Smooth muscle cell of the brain vasculature (primary cell): ENCODE data around the gene LRRC10.
A peak's percentile ranks its signal among the peaks of the same experiment; 100 is the strongest.
"Not testable (repeated sequence)": the region's sequence is repeated elsewhere in the genome, so short reads cannot be mapped to it uniquely, and the experiment has no call there.

Experiments used
- DNase-seq: peaks from one replicate; pipeline ENCODE4 v3.0.0-alpha.2; 2012; ENCODE audit warnings: low read depth, low spot score

LRRC10 gene

GRCh38 chr12:69619050-69619449 is 8.3 kb upstream of the LRRC10 start:
- no peak for DNase-seq

GRCh38 chr12:69616025-69616424 is 5.3 kb upstream of the LRRC10 start:
- no peak for DNase-seq

- no peak for DNase-seq
Measured at GRCh38 chr12:69613351-69613750, 2.6 kb upstream of the LRRC10 start.

- no peak for DNase-seq
Measured at GRCh38 chr12:69610126-69610525, 581 bp downstream of the LRRC10 start.

- DNase-seq = no peak
Measured at GRCh38 chr12:69608114-69608513, 2.6 kb downstream of the LRRC10 start.

GRCh38 chr12:69604275-69604674 is 6.4 kb downstream of the LRRC10 start:
- not testable (repeated sequence) for DNase-seq

- DNase-seq = not testable (repeated sequence)
Measured at GRCh38 chr12:69603556-69603955, 7.2 kb downstream of the LRRC10 start.

- no peak for DNase-seq
Measured at GRCh38 chr12:69602954-69603353, 7.8 kb downstream of the LRRC10 start.

GRCh38 chr12:69601962-69602685 is 8.6 kb downstream of the LRRC10 start:
- DNase-seq = no peak

GRCh38 chr12:69600804-69601203 is 9.9 kb downstream of the LRRC10 start:
- DNase-seq = no peak

- DNase-seq = no peak
Measured at GRCh38 chr12:69598174-69598753, 12.4 kb downstream of the LRRC10 start.

GRCh38 chr12:69595689-69596088 is 15.0 kb downstream of the LRRC10 start:
- DNase-seq = no peak

GRCh38 chr12:69589082-69589481 is 21.6 kb downstream of the LRRC10 start:
- no peak for DNase-seq

GRCh38 chr12:69588527-69588926 is 22.2 kb downstream of the LRRC10 start:
- DNase-seq = no peak

GRCh38 chr12:69585189-69586062 is 25.3 kb downstream of the LRRC10 start, which contains the start of gene CCT2:
CCT2 (plus strand) TSS chr12:69585459; CDS start chr12:69585522, 63 bp downstream.
- peak; percentile 89 for DNase-seq

GRCh38 chr12:69583203-69583602 is 27.5 kb downstream of the LRRC10 start:
- no peak for DNase-seq

- no peak for DNase-seq
Measured at GRCh38 chr12:69580074-69580473, 30.6 kb downstream of the LRRC10 start.

GRCh38 chr12:69579029-69579428 is 31.7 kb downstream of the LRRC10 start:
- DNase-seq = no peak

GRCh38 chr12:69578283-69578682 is 32.4 kb downstream of the LRRC10 start:
- no peak for DNase-seq

- no peak for DNase-seq
Measured at GRCh38 chr12:69575346-69575745, 35.4 kb downstream of the LRRC10 start.

GRCh38 chr12:69570545-69571399 is 39.9 kb downstream of the LRRC10 start:
- no peak for DNase-seq
